ENCODE results near the gene ITIH4.

GRCh38 chr3:52870471-52870870, 40.0 kb upstream of the ITIH4 start:
- TF ChIP-seq CTCF (IDR thresholded peaks at IDR 0.05; ENCODE audit: low read depth, low read length) (no peak), EZH2phosphoT487 (IDR thresholded peaks at IDR 0.05; ENCODE audit: low read depth) (no peak)

All from OCI-LY3 (cell line).